ENCODE results near the gene MEOX1.

- TF ChIP-seq CTCF (IDR thresholded peaks at IDR 0.05) (no peak), POLR2A (IDR thresholded peaks at IDR 0.05) (no peak)
Observed at GRCh38 chr17:43664096-43664495, 2.4 kb upstream of the MEOX1 start.
